OCI-LY1 (cell line): Measurements from ENCODE around the gene XPR1.

Source experiments
- EZH2 ChIP-seq: fragments of 200-600 bp; sonication (generic), shearing (Covaris generic); IDR thresholded peaks from 2 replicates; pipeline ENCODE4 v1.8.0; 2017; ENCODE audit warnings: borderline replicate concordance, mixed run types, mild to moderate bottlenecking, antibody characterized with exemption, low read length, moderate library complexity, mixed read lengths
- TF ChIP-seq, protein P1 (sequence below): fragments of 200-600 bp; sonication (generic), shearing (Covaris generic); IDR thresholded peaks from 2 replicates; pipeline ENCODE4 v1.5.1; 2017; ENCODE audit warnings: mild to moderate bottlenecking, antibody characterized with exemption, low read length, moderate library complexity, mixed read lengths

DNA sequence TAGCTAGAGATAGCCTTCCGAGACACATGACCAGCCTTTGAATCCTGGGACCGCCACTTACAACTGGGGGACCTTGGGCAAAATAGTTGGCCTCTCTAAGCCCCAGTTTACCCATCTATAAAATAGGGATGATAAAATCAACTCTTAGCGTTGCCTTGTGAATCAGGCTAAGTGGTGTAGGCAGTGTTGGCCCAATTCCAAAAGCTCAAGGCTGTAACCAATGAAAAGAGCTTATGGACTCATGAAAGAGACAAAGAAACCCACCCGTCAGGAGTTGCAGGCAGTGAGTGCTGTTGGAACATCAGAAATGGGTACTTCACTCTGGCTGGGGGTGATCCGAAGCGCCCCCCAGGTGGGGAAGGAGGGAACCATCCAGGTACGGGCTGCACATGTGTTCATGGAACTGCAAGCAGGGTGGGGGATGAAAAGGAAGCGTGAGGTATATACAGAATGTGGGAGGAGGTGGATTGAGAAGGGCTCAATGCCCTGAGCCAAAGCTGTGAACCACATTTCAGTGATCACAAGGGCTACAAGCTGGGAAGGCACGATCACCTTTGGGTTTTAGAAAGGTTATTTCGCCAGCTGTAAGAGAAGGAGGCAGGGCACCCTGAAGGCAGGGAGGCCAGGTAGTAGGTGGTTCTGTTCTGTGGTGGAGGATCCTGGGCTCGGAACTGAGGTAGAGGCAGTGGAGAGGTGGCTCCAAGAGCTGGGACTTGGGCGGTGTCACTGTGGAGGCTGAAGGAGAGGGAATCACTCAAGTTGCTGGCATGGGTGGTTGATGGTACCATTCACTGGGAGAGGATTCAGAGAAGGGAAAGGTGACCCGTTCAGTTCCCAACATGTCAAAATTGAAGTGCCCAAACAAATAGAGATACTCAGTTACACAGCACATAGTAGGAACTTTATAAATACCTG lies 269.5 kb downstream of the XPR1 start:
- TF ChIP-seq, protein P1, sequence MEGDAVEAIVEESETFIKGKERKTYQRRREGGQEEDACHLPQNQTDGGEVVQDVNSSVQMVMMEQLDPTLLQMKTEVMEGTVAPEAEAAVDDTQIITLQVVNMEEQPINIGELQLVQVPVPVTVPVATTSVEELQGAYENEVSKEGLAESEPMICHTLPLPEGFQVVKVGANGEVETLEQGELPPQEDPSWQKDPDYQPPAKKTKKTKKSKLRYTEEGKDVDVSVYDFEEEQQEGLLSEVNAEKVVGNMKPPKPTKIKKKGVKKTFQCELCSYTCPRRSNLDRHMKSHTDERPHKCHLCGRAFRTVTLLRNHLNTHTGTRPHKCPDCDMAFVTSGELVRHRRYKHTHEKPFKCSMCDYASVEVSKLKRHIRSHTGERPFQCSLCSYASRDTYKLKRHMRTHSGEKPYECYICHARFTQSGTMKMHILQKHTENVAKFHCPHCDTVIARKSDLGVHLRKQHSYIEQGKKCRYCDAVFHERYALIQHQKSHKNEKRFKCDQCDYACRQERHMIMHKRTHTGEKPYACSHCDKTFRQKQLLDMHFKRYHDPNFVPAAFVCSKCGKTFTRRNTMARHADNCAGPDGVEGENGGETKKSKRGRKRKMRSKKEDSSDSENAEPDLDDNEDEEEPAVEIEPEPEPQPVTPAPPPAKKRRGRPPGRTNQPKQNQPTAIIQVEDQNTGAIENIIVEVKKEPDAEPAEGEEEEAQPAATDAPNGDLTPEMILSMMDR, result no peak
- no peak for TF ChIP-seq EZH2
